Measurements from ENCODE around the gene TPRKB.
"Not testable (repeated sequence)": the region's sequence is repeated elsewhere in the genome, so short reads cannot be mapped to it uniquely, and the experiment has no call there.

TPRKB gene

DNA sequence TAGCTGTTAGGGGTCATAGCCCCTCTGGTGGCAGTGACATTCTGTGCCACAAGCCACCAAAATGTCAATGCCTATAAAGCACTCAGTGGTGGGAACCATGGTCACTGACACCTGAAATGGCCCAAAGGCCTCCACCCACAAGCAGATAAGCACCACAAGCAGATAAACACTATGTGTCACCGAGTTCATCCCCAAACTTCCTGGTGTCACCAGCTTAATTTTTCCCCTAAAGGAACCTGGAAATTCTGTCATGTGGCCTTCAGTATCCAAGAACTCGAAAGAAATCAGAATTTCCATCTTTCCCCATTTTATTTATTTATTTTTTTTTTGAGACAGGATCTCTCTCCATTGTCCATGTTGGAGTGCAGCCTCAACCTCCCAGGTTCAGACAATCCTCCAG is 3.6 kb upstream of the TPRKB start:
- no peak overlapping the region for H3K4me3 ChIP-seq (ENCODE audit: low read depth, low read length)

DNA sequence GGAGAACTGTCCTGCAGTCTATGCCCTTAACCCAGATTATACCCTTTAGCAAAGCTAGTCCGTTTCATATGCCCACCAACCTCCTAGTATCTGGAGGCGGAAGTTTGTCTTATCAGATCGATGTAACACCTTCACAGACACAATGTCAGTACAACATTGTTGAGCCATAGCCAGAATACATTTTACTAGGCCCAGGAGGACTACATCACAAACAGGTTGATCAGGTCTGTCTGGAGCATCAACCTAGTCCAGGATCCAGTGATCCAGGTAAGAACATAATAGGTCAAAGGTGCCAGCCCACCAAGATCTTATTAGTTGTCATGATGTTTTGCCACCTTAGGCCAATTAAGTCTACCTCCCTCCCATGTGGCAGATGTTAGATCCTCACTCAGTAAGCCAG is 2.0 kb upstream of the TPRKB start:
- no peak overlapping the region for H3K4me3 ChIP-seq (ENCODE audit: low read depth, low read length)

DNA sequence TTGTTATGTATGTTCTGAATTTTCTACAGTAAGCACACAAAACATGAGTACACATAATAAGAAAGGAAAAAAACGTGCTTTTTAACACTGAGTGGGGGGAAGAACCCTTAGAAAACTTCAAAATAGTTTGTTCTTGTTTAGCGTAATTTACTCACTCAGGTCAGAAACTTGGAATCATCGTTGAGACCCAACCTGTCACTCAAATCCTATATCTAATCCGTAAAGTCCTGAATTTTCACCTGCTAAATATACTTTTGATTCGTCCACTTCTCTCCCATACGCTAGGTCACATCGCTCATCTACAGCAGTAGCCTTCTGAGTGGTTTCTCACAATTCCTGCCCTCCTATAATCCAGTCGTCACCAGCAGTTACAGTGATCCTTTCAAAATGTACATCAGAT is 767 bp downstream of the TPRKB start:
- H3K4me3 ChIP-seq (ENCODE audit: low read depth, low read length), result peak overlapping the region; percentile 92

DNA sequence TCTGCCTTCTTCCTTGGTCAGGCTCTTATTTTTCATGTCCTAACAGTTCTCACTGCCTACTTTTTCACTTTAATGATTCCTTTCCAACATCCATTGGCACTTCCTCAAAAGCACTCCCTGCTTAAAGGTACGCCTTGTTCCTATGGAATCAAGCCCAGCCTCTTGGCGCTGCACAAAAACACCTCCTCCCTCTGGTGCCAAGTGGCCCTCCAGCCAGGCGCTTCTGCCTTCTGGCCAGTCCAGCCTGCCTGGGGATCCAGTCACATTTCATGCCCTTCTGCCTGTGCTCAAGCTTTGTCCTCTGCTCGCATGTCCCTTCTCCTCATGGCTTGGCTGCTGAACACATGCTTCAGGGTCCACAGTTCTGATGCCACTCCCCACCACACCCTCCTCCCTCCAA is 6.3 kb downstream of the TPRKB start:
- no peak overlapping the region for H3K4me3 ChIP-seq (ENCODE audit: low read depth, low read length)

DNA sequence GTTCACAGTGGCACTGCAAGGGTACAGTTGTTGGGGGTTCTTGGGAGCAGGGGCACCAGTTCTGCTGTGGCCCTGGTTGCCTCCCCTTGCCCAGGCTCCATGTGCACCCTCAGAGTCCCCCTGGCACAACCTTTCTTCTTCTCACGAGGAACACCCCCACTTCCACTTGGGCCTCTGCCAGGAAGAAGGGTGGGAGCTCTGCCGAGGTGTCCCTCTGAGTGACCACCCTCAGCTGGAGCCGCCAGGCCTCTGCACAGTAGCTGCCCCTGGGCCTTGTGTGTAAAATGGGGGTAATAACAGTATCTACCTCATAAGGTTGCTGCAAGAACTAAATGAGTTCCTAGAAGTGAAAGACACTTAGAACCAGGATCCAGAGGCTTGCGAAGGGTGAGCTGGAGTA is 8.4 kb downstream of the TPRKB start:
- no peak overlapping the region for H3K4me3 ChIP-seq (ENCODE audit: low read depth, low read length)

DNA sequence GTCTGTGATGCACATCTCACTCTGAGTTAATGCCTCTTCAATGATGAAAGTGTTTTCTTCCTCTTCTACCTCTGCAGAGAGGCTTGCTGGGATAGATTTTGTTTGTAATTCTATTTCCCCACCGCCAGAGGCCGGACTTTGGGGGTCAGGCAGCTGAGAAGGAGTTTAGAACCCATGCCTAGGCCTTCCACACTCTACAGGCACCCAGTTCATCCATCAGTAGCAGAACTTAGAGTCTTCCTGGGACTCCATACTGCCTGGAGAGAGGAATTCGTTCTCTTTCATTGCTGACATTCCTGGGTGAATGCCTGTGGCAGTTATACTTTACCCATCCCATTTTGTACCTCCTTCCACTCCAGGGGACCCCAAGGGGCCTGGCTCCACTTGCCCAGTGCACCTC is 9.1 kb downstream of the TPRKB start:
- H3K4me3 ChIP-seq (ENCODE audit: low read depth, low read length), result no peak overlapping the region

DNA sequence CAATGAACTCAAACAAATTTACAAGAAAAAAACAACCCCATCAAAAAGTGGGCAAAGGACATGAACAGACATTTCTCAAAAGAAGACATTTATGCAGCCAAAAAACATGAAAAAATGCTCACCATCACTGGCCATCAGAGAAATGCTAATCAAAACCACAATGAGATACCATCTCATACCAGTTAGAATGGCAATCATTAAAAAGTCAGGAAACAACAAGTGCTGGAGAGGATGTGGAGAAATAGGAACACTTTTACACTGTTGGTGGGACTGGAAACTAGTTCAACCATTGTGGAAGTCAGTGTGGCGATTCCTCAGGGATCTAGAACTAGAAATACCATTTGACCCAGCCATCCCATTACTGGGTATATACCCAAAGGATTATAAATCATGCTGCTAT is 10.5 kb downstream of the TPRKB start:
- H3K4me3 ChIP-seq (ENCODE audit: low read depth, low read length), result not testable (repeated sequence)

DNA sequence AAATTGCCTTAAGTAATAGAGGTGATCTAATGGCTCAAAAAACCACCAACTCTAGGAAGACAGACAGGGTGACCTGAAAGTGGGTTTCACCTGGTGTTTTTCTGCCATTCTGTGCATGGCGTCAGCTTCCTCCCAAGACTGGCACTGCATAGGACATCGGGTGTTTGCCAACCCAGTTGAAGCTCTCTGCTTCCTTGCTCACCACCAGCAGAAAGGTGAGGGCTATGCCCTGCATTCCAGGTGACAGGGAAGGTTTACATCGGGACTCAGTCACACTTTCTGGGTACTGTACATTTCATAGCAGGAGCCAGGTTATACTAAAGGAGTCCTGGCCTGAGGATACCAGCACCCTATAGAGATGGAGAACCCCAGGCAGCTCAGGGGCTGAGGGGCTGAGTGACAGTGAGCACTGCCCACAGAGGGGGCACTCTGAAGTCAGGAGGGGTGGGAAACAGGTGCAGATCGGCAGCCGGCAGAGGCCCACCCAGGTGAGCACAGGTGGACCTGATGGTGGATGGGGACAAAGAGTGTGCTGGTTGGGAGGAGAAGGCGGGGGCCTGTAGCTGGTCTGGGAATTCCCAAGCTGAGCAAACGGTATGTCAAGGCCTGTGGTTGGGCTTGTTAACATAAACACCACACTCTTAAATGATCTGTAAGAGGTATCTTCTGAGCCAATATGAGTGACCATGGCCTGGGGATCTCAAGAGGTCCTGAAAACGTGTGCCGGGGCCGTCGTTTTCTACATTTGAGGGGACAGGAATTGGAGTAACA is 18.1 kb downstream of the TPRKB start:
- H3K4me3 ChIP-seq (ENCODE audit: low read depth, low read length), result no peak overlapping the region

DNA sequence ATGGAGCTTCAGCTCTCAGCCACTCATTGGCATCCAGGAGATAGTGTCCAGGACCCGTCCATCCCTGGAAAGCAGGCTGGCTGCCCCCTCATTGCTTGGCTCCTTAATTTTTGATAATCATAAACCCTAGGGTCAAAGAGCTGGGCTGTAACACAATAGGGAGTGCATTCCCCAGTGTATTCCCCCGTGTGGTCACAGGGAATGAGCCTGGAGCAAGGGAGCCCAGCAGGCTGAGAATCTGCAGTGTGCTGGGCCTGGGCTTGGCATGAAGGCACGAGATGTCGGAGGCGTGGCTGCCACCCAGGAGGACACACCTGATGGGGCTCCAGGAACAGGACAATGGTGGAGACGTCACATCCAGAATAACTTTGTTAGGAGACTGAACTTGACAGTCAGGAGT is 18.7 kb downstream of the TPRKB start:
- no peak overlapping the region for H3K4me3 ChIP-seq (ENCODE audit: low read depth, low read length)

DNA sequence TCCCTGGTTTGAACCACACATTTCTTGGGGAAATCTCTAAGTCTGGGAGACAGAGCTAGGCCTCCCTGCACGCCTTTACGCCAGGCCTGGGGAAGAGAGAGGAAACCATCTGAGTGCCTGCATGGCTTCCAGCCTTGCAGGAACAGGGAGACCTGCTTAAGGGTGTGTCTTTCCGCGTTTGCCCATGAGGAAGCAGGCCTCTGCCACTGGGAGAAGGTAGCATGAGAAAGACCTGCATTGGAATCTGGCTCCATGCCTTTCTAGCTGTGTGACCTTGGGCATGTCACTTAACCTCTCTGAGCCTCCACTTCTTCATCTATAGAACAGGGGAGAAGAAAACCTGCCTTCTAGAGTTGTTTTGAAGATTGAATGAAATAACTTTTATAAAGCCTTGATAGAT is 19.4 kb downstream of the TPRKB start:
- not testable (repeated sequence) for H3K4me3 ChIP-seq (ENCODE audit: low read depth, low read length)

DNA sequence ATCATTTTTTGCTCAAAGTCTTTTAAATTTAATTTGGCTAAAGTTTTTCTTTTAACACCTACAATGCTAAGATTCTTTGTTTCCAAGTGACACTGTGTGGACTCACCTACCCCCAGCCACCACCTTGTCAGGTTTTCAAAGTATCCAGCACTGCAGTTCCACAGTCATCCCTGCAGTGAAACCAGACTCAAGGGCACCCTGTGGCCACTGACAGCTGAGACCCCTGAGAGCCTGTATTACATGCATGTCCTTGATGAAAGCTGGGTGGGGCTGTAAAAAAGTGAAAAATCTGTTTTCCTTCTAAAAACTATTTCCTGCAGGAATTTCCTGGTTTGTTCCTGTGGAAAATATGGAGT is 19.9 kb downstream of the TPRKB start:
- H3K4me3 ChIP-seq (ENCODE audit: low read depth, low read length), result no peak overlapping the region

DNA sequence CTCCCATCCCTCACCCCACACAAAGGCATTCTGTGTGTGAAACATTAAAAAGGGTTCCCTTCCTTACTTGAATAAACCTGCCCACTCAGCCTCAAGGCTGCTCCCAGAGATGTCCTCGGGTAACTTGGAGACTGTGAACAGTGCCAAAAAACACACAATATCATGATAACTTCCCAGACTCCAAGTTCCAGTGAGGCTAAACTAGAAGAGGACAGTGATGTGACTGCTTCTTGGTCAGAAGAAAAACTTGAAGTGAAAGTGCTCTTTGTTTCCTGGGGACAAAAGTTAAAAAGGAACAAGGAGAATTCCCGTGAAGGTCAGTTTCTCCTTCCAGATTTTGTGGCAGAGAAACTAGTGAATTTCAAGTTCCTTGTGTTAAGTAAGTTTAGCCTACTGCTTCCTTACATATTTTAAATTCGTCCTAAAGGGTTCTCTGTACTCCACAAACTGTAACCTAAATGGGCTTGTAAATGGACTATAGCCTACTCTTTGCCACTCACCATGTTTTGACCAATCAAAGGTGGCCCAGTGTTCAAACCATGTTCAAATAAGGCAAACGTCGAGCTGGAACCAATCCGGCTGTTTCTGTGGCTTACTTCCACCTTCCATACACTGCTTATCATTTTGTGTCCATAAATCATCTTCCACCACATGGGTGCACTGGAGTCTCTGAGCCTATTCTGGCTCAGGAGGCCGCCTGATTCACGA is 20.4 kb downstream of the TPRKB start:
- H3K4me3 ChIP-seq (ENCODE audit: low read depth, low read length), result no peak overlapping the region

DNA sequence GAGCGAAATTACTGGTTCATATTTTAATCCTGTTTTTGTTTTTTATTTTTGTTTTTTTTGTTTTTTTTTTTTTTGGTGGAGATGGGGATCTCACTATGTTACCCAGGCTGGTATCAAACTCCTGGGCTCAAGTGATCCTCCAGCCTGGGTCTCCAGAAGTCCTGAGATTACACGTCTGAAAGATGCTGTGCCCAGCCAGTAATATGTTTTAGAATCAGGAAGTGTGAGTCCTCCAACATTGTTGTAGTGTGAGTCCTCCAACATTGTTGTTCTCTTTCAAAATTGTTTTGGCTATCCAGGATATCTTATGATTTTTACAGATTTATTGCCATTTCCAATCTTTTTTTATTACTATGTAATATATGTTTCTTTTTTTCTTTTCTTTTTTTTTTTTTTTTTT is 23.1 kb downstream of the TPRKB start:
- no peak overlapping the region for H3K4me3 ChIP-seq (ENCODE audit: low read depth, low read length)

DNA sequence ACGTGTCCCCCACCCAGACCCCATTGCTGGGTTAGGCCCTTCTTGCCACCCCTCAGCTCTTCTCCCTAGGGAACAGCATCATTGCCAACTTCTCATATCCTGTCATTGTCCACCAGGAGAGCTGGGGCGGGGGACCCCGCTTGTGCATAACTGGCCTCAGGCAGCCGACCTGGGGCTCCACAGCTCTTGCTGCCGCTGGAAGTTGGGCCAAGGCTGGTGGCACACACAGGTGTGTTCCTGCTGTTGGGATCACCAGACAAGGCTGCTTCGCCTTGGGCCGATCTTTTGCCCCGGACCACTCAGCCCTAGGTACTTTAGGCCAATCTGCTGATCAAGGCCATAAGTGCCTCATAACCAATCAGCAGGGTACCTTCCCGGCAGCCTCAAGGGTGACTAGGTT is 28.6 kb downstream of the TPRKB start:
- no peak overlapping the region for H3K4me3 ChIP-seq (ENCODE audit: low read depth, low read length)

DNA sequence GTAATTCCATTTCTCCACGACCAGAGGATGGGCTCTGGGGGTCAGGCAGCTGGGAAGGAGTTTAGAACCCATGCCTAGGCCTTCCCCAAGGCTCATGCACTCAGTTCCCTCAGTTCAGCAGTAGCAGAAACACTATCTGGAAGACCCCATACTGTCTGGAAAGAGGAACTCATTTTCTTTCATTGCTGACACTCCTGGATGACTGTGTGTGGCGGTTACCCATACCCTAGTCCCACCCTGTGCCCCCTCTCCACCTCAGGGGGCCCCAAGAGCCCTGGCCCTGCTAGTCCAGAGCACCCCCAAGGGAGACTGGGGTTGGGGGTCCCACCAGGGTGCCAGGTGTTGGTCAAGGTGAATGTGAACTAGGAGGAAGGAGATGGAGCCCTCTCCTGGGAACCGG is 29.5 kb downstream of the TPRKB start:
- H3K4me3 ChIP-seq (ENCODE audit: low read depth, low read length), result no peak overlapping the region

DNA sequence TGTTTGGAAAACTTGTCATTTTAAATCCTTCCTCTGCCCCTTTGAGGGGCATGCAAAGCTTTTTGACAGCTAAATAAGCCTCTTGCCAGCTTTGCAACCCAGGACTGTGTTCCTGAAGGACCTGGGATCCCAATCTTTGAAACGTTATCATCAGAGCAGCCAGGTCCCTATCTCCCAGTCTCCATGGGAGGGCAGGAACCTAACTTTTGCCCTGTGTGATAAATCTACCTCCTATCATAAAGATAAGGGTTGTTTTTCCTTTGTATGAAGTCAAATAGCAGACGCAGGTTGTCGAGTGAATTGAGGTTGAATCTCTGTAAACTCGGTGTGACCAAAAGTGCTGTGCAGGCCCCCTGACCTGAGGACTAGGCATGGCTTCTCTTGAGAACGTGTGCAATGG is 30.1 kb downstream of the TPRKB start:
- H3K4me3 ChIP-seq (ENCODE audit: low read depth, low read length), result no peak overlapping the region

DNA sequence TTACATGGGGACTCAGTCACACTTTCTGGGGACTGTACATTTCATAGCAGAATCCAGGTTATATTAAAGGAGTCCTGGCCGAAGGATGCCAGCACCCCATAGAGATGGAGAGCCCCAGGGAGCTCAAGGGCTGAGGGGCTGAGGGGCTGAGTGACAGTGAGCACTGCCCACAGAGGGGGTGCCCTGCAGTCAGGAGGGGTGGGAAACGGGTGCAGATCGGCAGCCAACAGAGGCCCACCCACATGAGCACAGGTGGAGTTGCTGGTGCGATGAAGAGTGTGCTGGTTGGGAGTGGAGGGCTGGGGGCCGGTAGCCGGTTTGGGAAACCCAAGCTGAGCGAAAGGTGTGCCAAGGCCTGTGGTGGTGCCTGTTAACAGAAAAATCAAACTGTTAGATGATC is 32.1 kb downstream of the TPRKB start:
- no peak overlapping the region for H3K4me3 ChIP-seq (ENCODE audit: low read depth, low read length)

DNA sequence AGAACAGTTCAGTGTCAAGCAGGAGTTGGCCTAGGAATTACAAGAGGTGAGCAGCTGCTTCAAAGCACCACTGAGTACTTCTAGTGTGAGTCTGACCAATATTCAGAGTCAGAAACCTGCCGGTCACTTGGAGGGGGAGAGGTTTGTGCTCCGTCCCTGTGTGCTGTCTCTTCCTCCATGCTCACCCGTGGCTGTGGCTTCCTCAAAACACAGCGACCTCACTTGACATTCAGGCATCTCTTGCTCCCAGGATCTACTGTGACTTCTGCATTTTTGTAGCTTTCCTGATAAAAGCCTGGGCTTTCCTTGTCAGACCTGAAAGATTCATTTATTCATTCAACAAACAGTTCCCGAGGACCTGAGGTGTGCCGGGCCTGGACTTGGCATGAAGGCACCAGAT is 32.9 kb downstream of the TPRKB start:
- no peak overlapping the region for H3K4me3 ChIP-seq (ENCODE audit: low read depth, low read length)

DNA sequence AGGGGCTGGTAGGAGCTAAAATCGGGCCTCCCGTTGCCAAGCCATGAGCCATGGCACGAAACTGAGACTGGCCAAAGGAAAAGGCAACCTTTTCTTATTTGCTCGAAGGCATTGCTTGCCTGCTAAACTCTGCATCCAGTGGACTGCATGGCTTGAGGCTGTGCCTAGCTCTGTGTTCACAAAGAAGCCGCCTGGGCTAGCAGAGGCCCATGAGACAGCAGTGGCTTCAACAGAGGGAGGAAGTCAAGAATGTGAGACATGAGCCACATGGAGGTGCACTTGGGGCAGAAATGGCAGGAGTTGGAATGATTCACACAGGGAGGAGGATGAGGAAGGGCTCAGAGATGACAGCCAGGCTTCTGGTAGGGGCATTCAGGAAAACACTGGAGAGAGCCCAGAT is 33.5 kb downstream of the TPRKB start:
- no peak overlapping the region for H3K4me3 ChIP-seq (ENCODE audit: low read depth, low read length)

DNA sequence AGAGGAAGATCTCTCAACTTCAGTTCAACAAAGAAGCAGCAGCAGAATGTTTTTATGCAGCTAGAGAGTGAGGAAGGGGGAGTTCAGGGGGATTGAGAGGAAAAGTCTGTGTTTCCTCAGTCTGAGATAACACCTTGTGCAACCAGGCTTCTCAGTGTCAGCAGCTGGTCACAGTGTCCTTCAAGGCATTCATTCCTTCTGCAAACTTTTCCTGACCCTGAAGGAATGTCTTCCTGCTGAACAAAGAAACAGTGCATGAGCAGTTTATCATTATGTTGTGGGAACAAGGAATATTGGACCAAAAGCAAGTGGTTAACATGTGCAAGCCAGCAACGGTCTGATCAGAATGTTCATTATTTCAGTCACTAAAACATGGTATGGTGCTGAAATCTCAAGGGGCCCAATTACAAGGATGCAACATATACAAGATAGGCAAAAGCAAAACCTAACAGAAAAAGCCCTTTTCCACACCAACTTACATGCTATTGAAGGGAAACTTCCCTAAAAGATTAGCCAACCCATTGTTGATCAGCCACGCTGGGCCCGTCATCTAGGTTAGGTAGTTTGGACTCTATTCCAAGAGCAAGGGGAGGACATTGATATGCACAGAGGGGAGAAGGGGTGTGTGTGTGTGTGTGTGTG is 34.2 kb downstream of the TPRKB start:
- not testable (repeated sequence) for H3K4me3 ChIP-seq (ENCODE audit: low read depth, low read length)

DNA sequence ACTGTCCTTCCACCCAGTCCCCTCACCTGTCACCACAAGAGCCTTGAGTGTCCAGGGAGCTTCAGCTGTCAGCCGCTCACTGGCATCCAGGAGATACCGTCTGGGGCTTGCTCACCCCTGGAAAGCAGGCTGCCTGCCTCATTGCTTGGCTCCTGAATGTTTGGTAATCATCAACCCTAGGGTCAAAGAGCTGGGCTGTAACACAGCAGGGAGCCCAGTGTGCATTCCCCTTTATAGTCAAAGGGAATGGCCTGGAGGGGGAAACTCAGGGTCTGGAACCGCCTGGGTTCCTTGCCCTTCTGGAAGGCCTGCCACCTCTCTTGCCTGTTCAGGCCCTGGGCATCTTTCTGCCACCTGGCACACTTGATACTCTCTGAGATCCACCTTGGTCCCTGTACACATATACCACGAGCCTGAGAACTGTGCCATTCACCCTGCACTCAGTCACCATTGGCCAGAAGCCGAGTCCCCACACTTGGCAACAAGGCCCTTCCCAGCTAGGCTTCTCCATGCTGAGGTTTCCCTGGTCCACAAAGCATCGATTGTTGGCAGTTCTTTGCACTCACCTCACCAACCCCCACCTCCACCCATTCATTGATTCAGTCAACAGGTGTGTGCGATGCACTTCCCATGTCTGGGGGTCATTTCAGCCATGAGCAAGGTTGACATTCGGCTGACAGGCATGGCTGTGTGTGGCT is 35.0 kb downstream of the TPRKB start:
- no peak overlapping the region for H3K4me3 ChIP-seq (ENCODE audit: low read depth, low read length)

DNA sequence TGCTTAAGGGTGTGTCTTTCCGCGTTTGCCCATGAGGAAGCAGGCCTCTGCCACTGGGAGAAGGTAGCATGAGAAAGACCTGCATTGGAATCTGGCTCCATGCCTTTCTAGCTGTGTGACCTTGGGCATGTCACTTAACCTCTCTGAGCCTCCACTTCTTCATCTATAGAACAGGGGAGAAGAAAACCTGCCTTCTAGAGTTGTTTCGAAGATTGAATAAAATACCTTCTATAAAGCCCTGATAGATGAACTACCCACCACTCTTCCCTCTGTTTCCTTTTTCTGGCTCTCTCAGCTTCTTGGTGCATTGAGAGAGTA is 35.7 kb downstream of the TPRKB start:
- H3K4me3 ChIP-seq (ENCODE audit: low read depth, low read length), result not testable (repeated sequence)
